Measurements from ENCODE around the gene LRRN2.
A peak's percentile ranks its signal among the peaks of the same experiment; 100 is the strongest.

The LRRN2 gene

DNA sequence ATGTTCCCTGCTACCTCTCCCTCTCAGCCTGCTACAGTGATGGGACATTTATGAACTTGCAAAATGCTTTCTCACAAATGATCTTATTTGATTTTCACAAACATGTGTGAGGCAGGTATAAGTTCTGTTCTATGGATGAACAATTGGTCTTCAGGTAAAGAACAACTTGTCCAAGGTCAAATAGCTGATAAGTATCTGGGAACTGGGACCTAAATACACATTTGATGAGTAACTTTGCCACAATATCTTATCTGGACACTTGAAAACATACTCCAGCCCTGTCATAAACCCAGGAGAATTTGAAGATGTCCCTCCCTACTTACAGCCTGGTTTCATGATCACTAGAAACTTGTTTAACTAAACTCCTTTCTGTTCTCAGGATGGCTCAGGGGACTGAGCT, 23.0 kb downstream of the LRRN2 start:
- no peak for DNase-seq (ENCODE audit: low spot score)

DNA sequence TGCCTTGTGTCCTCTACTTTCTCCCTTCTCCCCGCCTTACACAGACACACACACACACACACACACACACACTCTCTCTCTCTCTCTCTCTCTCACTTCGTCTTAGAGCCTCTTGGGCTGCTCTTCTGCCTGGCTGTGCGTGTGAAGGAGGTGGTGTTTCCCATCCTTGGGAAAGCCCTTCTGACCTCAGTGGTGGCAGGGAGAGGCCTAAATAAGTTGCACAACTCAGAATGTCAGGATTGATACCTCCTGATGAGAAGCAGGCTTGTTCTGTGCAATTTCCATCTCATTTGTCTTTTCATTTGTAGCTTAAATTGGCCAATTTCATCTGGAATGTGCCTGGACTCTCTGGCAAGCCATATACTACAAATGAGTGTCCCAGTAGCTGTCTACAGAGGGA, 25.0 kb downstream of the LRRN2 start:
- no peak for DNase-seq (ENCODE audit: low spot score)

DNA sequence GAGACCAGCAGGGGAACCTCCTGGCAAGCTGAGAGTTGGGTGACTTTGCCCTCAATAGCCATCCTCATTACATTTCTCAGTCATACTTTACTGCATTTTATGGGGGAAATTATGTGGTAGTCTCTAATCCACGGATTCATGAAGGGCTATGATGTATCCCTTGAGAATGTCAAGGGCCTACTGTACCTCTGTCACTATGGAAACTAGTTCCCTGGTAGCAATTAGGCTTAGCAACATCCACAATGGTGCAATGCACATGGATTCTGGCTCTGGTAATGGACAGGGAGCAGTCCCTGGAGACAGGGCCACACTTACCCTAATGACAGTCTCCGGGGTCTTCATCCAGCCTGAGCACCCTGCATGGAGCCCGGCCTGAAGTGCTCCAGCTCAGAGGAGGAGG, 26.5 kb downstream of the LRRN2 start:
- DNase-seq (ENCODE audit: low spot score) = no peak

DNA sequence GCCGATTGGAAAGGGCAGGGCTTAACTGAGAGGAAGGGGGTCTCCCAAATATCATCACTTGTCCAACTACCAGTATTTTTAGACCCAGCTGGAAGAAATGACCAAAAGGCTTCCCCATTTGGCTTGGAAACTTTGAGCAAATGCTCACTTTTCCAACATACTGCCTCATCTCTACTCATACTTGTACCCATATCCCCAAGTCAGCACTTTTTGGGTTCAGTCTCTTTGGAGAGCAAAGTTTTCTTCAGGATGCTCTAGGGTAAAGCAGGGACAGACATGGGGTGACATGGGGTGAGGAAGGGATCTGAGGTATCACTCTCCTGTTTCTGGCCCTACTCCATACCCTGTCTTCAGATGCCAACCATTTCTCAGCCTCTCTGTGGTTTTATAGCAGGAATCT, 27.2 kb downstream of the LRRN2 start:
- DNase-seq (ENCODE audit: low spot score) = no peak

DNA sequence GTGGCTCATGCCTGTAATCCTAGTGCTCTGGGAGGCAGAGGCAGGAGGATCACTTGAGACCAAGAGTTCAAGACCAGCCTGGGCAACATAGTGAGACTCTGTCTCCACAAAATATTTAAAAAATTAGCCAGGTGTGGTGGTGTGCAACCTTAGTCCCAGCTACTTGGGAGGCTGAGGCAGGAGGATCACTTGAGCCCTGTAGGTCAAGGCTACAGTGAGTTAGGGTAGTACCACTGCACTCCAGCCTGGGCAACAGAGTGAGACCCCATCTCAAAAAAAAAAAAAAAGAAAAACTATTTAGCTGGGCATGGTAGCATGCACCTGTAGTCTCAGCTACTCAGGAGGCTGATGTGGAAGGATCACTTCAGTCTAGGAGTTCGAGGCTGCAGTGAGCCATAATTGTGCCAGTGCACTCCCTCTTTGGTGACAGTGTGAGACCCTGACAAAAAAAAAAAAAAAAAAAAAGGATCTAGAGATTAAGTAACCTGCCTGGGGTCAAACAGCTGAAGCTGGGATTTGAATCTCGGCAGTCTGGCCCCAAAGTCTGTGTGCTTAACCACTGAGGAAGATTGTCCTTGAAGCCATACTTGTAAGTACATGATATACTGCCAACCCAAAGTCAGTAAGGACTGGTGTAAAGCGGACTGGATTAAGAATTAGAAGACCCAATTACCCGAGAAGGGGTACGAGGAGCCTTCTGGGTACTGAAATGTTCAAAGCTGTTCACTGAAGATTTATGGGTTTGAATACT, 31.8 kb downstream of the LRRN2 start:
- no peak for DNase-seq (ENCODE audit: low spot score)

DNA sequence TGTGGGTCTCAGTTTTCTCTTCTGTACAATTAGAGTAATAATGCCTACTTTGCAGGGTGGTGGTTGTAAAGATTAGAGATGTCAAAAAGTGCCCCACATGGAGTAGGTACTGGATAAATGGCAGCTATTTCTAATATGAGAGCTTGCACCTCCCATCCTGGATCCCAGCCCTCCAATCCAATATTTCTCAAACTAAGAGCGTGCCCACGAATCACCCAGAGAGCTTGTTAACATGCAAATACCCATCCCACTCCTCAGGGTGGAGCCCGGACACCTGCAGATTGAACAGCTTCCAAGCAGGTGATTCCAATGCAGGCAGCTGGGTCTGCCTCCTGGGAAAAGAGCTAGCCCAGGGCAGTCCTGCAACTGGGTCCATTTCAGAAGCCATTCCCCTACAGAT, 33.0 kb downstream of the LRRN2 start:
- no peak for DNase-seq (ENCODE audit: low spot score)

DNA sequence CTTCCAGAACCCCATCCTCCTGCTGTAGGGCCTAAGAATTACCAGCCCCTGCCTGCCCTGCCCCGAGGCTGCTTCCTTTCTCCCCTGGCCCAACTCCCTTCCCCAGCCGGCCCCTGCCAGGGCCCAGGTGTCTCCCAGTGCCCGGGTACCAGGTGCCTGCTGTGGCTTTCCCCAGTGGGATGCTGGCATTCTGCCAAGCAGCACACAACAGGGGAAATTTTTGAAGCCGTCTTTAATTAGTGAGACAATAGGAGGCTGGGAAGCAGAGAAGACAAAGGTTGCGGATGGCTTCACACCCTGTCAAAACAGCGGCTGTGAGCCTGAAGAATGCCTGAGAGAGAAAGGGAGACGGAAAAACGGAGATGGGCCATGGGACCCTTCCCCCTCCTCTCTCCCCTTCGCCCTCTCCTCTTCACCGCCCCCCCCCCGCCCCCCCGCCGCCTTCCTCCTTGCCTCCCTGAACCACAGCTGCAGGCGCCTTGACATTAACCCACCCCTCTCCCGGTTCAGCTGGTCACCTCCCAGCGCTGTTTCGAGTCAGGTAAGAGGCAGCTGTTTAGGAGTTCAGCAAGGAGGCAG, 33.6 kb downstream of the LRRN2 start:
- no peak for DNase-seq (ENCODE audit: low spot score)

DNA sequence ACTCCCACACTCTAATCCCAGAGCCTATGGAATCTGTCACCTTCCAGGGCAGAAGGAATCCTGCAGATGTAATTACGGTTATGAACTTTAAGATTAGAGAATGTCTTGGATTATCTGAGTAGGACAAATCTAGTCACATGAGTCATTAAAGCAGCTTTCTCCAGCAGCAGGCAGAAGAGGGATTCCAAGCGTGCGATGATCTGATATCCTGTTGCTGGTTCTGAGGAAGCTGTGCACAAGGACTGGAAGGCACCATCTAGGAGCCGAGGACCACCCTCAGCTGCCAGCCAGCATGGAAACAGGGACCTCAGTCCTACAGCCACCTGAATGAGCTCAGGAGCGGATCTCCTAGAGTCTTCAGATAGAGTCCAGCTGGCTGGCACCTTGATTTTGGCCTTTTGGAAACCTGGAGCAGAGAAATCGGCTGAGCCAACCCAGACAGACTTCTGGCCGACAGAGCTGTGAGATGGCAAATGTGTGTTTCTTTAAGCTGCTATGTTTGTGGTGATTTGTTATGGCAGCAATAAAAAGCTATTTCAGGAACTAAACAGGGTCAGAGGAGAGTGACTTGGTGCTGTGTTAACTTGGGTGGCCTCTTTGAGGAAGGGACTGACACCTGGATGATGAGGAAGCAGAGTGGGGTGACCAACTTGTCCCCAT, 34.5 kb downstream of the LRRN2 start:
- DNase-seq (ENCODE audit: low spot score) = no peak

DNA sequence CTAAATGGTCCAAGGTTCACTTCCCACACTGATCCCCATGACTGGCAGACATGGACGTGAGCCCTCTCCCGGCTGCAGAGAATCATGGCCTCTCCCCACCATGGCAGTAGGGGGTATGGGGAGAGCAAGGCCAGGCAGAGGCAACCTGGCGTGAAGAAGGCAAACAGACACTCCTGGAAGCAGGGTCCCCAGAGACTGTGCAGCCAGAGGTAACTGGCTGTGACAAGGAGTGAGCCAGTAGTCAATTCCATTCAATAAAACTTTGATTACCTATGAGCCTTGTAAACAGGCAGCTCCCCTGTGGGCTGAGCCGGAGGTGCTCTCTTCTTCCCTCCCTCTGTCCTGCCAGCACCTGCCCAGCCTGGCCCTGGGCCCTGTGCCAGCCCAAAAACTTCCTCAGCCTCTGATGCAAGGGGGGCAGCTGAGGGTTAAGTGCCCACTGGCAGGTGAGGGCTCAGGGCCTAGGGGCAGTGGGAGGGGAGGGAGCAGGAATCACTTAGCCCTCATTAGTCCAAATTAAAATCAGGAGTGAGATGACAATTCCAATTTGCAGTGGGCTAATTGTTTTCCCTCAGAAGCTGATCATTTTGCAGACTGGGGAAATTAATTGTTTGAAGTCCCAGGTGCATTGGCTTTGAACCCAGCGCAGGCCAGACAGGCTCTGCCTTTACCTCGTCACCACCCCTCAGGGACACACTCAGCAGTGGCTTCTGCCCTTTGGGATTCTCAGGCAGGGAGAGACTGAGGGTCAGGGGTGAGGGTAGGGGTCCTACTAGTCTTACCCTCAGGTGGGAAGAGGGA, 35.6 kb downstream of the LRRN2 start:
- no peak for DNase-seq (ENCODE audit: low spot score)

DNA sequence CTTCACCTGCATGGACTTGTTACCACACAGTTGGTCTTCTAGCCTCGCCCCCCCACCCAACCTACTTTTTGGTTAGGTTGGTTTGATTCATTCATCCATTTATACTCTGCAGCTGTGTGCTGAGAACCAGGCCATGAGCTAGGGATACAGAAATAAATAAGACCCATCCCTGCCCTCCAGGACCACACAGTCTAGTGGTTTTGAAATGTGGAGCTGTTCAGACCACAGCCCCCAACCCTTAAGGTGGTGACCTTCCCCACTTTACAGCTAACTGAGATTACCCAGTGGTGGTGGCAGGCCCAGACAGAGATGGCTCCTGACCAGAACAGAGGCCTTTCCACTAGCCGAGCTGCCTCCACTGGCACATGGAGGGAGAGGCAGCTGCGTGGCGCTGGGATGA, 37.0 kb downstream of the LRRN2 start:
- DNase-seq (ENCODE audit: low spot score) = no peak

DNA sequence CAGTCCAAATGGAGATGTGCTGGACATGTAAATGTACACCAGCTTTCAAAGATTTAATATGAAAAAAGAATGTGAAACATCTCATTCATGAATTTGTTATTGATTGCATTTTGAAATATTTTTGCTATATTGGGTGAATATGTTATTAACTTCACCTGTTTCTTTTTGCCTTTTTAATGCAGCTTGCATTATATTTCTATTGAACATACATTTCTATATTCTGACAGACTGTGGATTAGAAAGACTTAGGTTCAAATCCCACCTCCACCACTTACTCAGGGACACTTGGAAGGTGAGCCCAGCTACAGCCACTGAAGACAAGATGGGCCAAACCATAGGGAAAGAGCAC, 37.8 kb downstream of the LRRN2 start:
- DNase-seq (ENCODE audit: low spot score) = no peak

DNA sequence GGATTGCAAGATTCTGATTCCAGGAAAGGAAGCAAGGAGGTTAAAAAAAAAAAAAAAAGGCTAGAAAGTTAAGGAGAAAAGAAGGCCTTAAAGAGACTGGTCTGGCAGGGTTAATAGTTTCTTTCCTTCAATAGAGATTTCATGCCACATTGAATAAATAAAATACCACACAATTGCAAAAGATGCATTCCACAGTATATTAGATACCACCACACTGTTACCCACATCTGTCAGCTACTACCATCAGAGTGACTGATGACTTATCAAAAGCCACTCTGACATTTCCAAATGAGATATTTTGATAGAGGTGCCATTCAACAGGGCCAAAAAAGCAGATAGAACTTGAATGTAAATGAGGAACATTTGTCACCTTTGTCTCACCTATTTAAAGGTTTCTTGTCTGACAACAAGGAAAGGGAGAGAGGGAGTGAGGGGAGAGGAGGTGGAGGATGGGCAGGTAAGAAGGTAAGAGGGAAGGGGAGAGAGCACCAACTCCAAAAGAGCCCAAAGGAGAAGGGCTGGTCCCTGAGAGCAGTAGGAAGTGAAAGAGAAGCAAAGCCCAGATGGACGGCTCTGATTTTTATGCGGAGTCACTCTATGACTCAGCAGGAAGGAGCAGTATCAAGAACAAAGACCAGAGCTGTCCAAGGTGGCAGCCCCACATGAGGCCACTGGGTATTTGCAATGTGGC, 38.3 kb downstream of the LRRN2 start:
- DNase-seq (ENCODE audit: low spot score) = peak; percentile 26

DNA sequence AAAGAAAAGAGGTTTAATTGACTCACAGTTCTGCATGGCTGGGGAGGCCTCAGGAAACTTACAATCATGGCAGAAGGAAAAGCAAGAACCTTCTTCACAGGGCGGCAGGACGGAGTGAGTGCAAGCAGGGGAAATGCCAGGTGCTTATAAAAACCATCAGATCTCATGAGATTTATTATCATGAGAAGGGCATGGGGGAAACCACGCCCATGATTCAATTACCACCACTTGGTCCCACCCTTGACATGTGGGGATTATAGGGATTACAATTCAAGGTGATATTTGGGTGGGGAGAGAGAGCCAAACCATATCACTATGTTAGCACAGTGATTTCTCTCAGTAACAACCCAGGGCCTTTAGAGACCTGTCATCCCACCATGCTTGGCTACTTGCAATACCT, 39.9 kb downstream of the LRRN2 start:
- DNase-seq (ENCODE audit: low spot score) = no peak

DNA sequence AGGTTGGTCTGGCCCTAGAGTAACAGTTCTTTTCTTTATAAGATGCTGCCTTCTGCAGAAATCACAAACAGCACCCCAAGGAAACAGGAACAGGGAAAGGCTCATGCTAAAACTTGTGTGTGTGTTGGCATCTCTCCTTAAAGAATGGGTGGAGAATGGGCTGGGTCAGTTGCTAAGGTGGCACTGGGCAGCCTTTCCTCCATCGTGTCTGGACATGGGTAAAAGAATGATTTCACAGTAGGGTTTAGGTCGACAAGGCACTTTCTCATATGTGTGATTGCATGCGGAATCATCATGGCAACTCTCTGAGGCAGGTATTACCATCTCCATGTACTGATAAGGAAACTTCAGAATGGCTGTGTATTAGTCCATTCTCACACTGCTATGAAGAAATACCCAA, 40.3 kb downstream of the LRRN2 start:
- no peak for DNase-seq (ENCODE audit: low spot score)

DNA sequence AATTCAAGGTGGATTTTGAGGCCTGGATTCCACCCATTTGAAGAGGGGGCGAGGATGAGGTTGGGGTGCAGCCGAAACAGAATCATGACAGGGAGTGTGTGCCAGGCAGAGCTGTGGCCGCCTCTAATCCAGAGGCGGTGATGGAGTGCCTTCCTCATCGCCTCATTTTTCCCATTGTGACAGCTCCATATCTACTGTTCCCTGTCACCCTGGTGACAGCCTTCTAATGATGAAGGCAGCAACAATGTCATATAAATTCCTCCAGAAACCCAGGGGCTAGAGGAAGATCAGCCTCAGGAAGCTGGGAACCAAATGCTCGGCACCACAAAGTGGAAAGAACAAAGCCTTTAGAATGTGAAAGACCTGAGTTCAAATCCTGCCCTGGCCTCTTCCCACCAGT, 42.0 kb downstream of the LRRN2 start:
- no peak for DNase-seq (ENCODE audit: low spot score)

DNA sequence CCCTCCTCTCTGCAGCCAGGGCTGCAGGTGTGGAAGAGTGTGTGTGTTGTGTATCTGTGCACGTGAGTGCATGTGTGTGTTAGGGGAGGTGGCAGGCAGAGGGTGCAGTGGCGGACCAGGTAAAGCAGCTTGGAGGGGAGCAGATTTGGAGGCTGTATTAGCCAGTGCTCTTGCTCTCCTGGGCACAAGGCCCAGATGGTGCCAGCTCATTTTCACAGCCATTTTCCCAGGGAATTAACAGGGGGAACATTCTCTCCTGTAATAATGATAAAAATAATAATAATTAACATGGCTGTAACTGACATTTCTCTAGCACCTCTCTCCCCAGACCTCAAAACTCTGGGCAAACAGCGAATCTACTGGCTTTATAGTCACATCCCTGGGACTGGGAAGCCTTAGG, 43.6 kb downstream of the LRRN2 start:
- no peak for DNase-seq (ENCODE audit: low spot score)

DNA sequence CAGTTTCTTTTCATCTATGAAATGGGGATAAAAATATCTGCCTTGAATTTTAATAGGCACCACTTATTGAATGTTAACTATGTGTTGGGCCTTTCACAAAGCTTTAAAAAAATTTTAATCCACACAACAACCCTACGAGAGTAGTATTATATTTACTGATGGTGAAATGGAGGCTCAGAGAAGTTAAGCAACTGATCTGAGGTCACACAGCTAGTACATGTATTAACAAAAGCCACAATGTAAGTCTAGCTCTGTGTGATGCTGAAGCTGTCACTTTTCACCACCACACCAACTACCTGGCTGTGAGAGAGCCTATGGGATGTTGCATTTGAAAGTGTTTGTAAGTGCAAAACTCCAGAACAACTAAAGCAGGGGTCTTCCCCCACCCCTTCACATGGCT, 44.1 kb downstream of the LRRN2 start:
- DNase-seq (ENCODE audit: low spot score) = no peak

DNA sequence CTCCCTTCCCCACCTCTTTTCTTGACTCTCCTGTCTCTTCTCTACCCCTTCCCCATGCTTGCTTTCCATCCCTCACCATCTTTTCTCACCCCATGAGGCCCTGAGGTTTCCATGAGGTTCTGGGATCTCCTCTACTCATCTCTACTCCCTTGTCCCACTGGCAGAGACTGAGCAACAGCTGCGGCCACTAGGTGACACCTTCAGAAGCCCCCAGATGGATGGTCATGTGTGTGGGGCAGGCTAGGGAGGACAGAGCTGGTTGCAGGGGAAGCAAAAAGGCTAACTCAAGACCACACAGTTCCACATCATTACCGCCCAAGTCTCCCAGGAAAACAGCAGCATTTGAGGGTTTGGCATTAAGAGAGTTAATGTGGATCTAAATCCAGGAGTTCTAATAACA, 45.0 kb downstream of the LRRN2 start:
- no peak for DNase-seq (ENCODE audit: low spot score)

DNA sequence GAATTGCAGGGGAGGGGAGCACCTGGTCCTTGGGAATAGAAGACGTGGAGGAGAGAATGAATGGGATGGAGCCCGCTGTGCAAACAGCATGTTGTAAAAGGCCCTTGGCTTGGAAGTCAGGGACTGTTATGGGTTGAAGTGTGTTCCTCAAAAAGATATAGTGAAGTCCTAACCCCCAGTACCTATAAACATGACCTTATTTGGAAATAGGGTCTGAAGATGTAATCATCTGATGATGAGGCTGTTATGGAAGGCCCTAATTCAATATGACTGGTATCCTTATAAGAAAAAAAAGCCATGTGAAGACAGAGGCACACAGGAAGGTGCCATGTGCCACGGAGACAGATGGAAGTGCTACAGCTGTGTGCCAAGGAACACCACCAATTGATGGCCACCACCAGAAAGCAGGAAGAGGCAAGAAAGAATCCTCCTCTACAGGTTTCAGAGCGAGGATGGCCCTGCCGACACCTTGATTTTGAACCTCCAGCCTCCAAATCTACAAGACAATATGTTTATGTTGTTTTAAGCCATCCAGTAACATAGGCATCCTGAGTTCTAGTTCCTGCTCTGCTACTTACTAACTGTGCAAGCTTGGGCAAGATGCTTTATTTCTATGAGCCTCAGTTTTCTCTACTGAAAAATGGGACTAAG, 51.2 kb downstream of the LRRN2 start:
- DNase-seq (ENCODE audit: low spot score) = no peak

DNA sequence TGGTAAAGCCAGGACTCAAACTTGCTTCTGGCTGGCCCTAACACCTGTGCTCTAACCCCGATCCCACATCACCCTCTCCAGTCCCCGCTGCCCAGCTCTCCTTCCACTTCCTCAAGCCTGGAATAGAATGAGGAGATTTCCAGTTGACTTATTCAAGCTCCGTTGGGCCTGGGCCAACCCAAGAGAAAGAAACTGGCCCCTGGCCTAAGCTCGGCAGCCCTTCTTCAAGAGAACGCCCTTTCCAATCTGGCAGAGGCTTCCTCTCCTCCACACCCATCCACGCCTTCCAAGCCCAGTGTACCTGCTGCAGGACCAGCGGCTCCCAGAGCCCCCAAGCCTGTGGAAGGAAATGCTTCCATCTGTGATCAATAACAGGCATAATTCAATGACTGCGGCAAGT, 51.9 kb downstream of the LRRN2 start:
- no peak for DNase-seq (ENCODE audit: low spot score)

DNA sequence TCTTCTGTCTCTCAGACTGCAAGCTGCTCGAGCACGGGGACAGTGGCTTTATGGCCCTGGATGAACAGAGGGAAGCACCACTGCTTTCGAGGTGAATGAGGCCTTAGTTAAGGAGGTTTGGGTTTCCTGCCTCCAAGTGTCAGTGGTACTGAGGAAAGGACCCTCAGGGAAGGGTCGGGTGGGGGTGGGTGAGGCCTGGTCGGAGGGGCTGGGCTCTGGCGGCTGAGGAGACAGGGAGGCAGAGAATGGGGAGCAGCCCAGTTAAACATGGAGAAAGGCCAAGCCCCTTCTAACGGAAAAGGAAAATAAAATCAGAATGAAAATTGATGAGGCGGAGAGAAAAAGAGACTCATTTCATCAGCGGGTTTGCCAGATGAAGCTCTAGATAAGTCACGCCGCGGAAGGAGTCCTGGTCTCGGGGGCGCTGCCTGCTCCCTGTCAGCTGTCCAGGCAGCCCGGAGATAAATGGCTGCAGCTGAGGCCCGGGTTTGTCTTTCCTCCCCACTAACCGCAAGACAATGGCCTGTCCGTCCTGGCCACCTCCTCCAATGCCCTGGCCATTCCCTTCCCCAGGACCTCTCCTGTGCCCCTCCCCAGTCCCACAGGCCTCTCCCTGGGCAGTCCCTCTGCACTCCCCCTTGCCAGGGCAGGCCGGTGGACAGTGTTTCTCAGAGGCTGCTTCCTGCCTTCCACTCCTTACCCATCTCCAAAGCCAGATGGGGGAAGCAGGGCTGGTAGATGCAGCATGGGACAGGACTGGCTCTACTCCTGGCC, 55.2 kb downstream of the LRRN2 start:
- DNase-seq (ENCODE audit: low spot score) = no peak

Data from NAMALWA (cell line).